Lower leg skin (tissue), 3 donors: ENCODE measurements around the gene TTC33.

Source experiments
- CTCF ChIP-seq, 3 donors: fragments of 450-650 bp; IDR thresholded peaks; one replicate each; pipeline ENCODE4 v1.5.1; 2016; ENCODE audit warnings: antibody characterized with exemption in 3 of 3, mild to moderate bottlenecking in 3 of 3, moderate library complexity in 2 of 3
- POLR2A ChIP-seq, 2 donors: fragments of 450-650 bp; IDR thresholded peaks; one replicate each; pipeline ENCODE4 v1.6.1; 2016 to 2017; ENCODE audit warnings: antibody characterized with exemption in 2 of 2, mild to moderate bottlenecking in 1 of 2, moderate library complexity in 1 of 2

GRCh38 chr5:40685976-40686486, 69.7 kb downstream of the TTC33 start:
- no peak for TF ChIP-seq POLR2A (IDR thresholded peaks at IDR 0.05)
- no peak for TF ChIP-seq CTCF (IDR thresholded peaks at IDR 0.05)
